Globus pallidus (tissue), 1 donor: Measurements from ENCODE around the gene ELOVL6.
"Not testable (repeated sequence)": the region's sequence is repeated elsewhere in the genome, so short reads cannot be mapped to it uniquely, and the experiment has no call there.

Experiments
- DNase-seq: peaks from one replicate; pipeline ENCODE4 v3.0.0-alpha.2; 2015; ENCODE audit warnings: low spot score

Gene ELOVL6

DNA sequence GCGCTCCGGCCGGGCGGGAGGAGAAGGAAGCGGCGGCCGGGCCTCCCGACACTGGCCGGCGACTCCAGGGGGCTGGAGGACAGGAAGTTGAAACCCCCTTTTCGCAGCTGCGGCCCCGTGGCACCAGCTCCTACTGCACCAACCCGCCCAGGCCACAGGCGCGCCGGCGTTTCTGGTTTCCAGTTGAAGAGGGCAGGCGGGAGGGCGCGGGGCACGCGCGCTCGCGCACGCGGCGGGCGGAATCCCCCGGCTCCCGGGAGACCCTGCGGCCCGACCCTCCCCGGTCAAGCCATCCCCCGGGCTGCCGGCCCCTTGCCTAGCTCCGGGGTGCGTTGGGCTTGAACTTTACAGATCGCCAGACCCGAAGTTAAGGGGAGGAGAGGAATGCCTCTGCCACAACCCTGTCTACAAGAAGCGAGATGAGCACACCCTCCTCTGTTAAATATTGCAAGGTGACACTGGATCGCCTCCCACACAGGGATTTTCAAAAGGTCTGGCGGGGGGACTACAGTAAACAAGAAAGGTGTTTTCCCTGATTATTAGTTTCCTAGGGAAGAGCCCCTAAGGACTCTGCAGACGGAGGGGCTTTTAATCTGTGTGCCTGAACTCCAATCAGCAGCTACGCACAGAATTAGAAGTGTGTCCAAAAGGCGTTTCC, 1.4 kb downstream of the ELOVL6 start:
- DNase-seq: peak; percentile 55

DNA sequence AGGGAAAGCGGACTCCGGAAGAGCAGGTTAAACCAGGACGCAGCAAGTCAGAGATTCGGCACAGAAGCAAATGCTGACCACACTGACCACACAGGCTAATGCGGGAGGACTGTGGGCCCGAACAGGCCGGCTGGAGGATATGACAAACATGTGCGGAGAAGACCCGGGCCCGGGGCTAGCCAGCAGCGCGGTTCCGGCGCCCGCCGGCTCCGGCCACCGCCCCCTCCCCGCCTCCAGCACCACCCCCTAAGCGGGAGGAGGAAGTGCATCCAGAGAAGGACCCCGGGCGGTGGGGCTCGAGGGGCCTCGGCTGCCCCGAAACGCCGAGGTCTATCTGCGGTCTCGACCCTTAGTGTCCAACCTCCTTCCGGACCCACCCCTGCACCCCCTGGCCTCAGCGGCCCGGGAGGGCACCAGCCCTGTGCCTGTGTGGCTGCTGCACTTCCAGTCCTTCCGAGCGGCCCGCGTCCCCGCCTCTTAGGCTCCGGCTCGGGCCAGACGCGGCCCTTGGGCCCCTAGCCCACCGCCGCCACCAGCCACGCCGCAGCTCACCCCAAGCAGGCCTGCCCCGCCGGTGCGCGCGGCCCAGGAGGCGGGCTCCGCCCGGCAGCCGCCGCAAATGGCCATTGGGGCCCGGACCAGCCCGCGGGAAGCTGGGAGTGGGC, 2.1 kb downstream of the ELOVL6 start:
- DNase-seq: peak; percentile 66

DNA sequence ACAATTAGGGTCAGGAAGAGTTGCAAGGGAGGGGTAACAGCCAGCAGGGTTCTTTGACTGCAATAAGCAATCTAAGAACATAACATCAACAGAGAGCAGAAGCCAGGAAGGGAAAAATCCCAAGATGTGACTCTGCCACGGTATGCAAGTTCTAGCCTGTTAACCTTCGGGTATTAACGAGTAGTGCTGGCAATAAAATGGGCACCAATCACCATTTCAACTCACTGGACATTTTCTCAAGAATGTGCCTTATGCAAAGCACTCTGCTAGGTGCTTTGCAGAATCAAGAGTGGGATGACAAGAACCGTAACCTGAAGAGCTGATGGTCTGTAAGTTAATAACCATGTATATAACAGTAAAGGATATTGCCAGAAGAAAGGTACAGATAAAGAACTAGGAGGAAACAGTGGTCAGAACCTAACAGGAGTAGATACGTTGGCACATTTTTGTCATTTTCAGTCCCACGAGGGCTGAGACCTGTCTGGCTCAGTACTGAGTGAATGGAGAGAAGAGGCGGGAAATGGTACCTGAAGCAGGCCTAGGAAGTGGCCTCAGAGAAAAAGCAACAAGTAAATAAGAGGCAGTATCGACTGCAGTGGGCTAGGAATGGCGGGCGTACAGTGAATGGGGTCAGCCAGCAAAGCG, 2.7 kb downstream of the ELOVL6 start:
- DNase-seq: peak; percentile 24

DNA sequence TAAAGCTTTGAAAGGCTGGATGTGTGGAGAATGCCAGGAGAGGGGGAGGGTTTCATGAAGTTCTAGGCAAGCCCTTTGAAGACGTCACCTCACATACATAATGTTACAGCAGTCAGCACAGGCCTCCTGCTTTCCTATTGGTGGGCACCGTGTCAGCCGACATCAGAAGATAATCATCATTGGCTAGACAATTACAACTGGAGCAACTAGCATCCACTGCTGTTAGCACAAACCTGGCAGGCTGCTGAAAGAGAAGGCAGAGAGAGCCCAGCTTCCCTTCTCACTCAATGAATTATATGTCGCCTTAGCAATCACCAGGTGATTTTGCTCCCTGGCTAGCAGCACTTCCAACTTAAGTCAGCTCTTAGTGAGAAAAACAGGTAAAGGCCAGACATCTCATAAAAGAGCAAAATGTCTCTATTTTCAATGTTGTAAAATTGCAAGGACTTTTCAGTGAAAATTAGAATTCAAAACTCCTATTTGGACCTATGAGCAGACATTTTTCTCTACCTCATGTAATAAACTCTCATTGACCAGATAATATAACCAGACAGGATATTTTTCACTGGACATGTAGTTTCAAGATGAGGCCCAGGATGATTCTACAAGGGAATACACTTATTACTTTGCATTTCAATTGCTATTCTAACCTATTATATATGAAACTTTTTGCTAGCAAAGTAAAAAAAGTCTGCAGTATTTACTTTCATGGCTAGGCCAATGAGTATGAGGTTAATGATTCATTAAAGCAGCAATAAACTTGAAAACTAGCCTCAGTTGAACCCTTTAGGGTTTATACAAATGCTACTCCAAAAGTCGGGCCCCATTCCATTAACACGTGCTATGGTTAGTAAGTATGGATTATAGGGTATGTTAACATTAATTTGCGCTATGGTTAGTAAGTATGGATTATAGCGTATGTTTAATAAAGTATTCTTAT, 4.3 kb downstream of the ELOVL6 start:
- peak; percentile 94 for DNase-seq

DNA sequence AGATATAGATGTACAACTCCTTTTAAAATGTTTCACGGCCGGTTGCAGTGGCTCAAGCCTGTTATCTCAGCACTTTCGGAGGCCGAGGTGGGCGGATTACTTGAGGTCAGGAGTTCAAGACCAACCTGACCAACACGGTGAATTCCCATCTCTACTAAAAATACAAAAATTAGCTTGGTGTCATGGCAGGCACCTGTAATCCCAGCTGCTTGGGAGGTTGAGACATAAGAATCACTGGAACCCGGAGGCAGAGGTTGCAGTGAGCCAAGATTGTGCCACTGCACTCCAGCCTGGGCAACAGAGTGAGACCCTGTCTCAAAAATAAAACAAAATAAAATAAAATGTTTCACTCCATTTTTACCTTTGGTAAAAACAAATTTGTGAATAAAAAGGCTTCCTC, 5.1 kb downstream of the ELOVL6 start:
- DNase-seq: not testable (repeated sequence)

DNA sequence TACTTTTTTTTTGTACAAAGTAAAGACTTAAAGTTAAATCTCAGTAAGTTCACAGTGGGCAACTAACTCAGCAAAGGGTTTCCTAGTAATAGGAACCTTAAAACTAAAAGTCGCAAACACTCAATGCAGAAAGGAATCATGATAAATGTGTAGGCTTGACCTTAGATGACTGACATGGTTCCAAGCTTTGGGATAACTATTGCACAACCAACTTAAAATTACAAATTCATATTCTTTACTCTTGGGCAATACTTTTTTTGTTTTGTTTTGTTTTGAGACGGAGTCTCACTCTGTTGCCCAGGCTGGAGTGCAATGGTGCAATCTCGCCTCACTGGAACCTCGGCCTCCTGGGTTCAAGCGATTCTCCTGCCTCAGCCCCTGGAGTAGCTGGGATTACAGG, 8.2 kb downstream of the ELOVL6 start:
- DNase-seq: no peak

DNA sequence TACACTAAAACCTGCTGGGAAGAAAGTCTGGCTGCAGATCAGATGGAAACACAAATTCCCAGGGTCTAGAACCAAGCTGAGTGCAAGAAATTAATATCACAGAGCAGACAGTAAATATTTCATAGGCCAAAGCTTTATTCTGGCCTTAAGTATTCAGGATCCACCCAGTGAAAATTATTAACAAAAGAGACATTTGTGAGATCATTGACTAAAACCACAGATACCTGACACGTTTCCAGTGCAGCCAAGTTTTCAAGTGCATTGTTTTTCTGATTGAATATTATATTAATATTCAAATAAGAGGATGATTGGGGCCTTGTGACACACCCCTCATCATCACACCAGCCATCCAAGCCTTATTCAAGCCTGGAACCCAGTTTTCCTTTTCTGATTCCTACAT, 10.3 kb downstream of the ELOVL6 start:
- no peak for DNase-seq

DNA sequence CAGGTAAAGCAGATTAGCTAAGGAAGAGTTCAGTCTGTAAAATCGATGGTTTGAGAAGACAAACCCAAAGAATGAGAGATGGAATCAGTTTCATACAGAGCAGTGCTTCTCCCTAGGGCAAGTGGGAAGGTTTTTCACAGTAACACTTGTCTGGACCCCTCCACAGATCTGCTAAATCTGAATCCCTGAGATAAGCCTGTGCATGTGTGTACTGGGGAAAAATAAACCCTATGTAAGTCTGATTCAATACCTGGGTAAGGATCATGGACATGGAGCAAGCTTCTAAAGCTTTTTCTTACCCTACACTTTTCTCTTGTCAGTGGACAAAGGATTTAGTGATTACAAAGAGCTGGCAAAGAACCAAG, 13.6 kb downstream of the ELOVL6 start:
- DNase-seq: no peak

DNA sequence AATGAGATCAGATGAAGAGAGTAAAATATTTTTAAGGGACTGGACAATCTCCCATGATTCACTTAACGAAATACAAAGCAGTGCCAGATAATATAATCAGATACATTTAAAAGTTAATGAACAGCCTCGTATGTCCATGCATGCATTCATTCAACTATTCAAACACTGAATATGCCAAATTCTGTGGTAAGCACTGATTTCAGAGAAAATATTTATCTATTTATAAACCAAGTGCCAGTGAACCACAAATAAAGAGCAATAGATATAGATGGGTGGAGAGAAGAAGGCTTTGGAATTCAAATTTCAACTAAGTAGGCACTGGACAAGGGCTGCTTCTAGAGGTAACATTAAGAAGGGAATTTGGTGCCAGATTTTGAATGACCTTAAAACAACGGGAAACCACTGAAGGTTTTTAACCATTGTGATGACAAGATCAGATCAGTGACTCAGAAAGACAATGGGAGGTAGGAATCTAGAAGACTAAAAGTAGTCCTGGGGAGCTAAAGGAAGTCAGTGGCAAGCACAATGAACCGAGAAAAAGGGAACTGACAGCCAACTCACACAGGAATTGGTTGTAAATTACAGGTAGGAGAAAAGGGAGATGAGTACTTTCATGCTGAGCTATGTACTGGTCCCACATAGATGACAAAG, 14.2 kb downstream of the ELOVL6 start:
- no peak for DNase-seq

DNA sequence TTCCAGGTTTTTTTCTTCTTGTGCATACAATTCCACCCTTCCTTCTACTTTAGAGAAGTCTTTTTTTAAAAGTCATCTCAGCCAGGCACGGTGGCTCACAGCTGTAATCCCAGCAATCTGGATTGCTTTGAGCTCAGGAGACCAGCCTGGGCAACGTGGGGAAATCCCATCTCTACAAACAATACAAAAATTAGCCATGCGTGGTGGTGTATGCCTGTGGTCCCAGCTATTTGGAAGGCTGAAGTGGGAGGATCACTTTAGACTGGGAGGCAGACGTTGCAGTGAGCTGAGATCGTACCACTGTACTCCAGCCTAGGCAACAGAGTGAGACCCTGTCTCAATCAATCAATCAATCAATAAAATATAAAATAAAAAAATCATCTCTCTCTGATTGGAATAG, 14.8 kb downstream of the ELOVL6 start:
- DNase-seq: no peak

DNA sequence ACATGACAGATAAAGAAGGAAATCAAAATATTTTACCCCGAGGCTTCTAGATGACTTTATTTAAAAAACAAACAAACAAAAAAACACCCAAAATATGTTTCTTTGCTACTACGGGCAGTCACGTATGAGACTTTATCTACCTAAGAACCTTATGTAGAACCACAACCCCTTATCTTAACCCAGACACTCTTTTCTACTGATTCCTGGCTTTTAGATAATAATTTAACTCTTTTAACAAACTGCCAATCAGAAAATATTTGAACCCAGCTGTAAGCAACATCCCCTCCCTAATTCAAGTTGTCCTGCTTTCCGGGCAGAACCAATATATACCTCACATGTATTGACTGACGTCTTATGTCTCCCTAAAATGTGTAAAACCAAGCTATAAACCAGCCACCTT, 15.4 kb downstream of the ELOVL6 start:
- no peak for DNase-seq

DNA sequence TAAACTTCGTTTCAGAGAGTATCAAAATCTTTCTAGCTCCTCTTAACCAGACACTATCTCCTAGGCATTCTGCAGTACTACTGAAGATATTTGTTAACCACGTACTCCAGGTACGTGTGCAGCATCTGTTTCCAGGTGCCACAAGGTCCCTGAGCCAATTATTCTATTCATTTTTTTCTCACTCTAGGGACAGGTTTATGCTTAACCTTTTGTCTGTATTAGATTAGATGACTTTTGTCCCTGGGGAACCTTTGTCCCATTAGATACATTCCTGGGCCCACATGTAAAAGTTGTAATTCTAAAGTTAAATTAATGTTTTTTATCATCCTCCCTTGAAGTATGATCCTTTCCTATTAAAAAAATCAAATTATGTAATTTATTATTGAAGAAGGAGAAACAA, 16.5 kb downstream of the ELOVL6 start:
- DNase-seq: no peak

DNA sequence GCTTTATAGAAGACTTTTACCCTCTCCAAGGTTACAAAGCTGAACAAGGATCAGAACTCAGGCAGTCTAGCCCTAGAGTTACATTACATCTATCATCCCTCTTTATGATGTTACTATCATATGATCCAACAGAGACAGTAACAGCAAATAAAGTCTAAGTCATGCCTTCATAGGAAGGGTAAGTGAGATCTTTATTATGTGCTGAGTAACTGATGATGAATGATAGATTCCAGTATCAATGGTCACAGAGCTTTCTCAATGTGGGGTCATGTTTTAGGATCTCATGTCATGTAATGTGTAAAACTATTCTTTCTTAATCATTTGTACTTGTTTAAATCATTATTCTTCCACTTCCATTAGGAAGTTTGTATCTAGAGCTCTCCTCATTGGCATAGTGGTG, 22.8 kb downstream of the ELOVL6 start:
- DNase-seq: no peak

DNA sequence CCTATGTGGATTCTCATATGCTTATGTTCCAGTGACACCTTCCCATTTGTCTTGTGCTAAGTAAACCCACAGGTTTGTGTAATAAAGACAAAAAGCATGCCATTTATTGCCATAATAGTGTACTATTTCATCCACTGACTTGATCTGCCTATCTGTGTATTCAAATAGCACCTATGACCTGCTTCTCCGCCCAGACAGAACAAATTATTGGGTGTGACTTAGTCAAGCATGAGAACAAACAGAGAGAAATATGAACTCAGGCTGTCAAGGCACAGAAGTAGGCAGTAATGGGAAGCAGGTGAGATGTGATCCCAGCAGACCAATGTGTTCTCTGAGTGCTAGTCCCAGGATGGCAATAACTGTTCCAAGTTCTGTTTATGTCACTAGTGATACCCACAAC, 25.4 kb downstream of the ELOVL6 start:
- DNase-seq: no peak

DNA sequence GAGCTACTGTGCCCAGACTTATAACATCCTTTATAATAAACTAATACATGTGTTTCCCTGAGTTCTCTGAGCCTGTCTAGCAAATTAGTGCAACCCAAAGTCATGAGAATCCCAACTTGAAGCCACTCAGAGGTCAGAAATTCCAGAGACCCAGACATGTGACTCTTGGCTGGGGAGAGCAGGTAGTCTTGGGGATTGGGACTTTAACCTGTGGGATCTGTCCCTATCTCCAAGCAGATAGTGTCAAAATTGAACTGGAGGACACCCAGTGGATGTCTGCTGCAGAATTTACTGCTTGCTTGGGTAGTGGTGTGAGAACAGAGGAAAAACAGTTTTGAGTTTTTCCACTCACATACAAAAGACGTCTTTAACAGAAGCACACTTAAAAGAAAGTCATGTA, 26.4 kb downstream of the ELOVL6 start:
- DNase-seq: no peak

DNA sequence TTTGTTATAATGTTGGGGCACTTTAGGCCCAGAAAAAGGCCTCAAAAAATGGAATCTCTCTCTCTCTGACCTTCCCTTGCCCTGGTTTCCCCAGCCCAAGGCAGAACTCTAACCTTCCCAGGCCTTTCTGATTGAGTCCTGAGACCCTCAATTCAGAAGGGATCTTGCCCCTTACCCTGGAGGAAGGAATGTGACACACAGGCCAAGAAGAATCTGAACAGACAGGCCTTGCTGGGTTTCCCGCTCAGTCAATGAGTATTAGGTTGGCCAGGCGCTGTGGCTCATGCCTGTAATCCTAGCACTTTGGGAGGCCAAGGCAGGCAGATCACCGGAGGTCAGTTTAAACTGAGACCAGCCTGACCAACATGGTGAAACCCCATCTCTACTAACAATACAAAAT, 27.6 kb downstream of the ELOVL6 start:
- DNase-seq: no peak

DNA sequence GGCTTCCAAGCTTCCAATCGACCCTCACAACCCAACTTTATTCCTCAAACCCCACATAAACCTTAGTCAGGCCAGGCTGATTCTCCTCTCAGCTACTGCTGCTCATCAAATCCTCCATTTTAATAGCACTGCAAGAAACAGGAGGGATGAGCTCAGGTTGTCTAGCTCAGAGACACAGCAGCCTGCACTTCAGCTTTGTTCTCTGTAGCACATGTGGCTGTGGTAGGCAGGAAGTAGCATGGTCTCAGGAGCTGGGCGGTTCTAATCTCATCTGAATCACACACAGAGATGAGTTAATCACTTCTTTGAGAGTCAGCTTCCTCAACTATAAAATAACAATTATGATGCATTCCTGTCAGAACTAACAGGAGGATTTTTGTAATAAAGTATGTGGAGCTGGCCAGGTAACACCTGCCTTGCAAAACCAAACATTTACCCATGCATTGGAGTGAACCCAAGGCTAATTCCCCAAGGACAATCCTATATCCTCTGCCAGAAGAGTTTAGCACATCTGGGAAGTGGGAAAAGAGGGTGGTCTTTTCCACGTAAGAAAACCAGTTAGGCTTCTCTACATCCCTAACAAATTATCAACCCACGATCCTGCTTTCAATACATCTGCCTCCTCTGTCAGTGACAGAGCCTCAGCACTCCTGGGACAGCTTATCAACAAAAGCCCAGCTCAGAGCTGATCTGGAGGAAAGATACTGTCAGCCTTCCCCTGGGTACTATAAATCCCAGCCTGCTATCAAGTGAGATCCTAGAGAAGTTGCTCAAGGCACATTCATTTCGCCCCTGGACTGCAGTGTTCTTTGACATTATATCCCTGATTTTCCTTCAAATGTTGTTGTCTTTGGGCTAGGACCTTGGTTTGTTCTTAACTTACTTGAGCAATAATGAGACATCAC, 32.8 kb downstream of the ELOVL6 start:
- no peak for DNase-seq

DNA sequence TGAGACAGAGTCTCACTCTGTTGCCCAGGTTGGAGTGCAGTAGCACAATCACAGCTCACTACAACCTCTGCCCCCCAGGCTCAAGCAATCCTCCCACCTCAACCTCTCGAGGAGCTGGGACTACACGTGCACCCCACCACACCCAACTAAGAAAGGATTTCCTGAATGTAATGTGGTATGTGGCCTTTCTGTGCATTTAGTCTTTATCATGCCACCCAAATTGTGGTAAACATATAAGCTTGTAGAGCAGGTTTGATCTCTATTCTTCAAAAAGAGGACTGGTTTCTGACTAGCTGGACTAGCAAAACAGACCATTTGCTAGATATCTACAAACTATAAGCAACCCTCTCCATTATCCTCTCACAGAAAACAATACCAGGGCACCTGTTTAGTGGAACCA, 33.6 kb downstream of the ELOVL6 start:
- DNase-seq: no peak

DNA sequence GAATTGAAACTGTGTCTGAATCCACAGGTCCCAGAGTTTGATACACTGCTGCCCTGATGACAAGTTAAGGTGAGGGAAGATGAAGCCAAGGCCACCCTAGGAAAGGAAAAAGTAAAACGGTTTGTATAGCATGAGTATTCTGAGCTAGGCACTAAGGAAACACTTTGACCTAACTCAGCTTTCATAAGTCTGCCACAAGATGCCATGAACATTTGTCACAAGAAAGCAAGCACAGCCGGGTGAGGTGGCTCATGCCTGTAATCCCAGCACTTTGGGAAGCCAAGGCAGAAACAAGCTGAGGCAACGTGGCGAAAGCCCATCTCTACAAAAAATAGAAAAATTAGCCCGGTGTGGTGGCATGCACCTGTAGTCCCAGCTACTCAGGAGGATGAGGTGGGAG, 34.2 kb downstream of the ELOVL6 start:
- no peak for DNase-seq

DNA sequence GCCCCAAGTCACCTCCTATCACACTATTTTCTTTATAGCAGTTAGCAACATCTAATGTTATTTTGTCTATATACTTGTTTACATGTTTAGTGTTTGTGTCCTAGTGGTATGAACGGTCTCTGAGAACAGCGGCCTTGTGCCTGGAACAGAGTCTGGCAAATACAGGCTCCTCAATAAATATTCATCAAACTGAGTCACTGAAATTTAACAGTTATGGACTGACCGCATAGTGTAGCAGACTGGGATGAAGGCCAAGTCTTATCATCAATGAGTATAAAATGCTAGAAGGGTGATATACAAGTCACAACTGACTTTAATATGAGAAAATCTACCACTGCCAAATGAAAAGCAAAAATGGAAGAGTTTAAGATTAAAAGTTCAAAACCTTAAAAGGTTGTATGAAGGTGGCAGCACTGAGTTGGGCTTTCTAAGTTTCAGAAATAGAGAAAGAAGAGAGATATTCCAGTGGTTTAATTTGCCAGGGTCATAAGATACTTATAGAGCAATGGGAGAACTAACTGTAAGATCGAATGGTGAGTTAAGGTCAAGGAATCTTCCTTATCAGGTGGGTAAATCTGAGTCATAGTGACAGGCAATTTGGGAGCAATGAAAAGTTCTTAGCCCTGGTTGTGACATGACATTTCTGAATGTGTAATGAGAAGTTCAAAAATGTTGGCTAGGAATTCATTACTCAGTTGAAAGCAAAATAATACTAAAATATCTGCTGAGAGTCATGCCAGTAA, 34.9 kb downstream of the ELOVL6 start:
- no peak for DNase-seq
